GM23338 (cell line): Measurements from ENCODE around the gene MYLK. TPM values are rescaled to one million over a fixed set of nuclear protein-coding genes. Genes with fewer than 3 reads are reported as not detected.

ENCODE experiments used
- ATAC-seq: fragments of 200-7000 bp; cut with Tn5 transposase; 3 replicates; pipeline ENCODE4 v1.9.1; 2020
- DNase-seq: peaks from one replicate; pipeline ENCODE4 v3.0.0-alpha.2; 2015; ENCODE audit warnings: low spot score
- H2AFZ ChIP-seq: fragments of 200-600 bp; sonication (generic); 2 replicates; pipeline ENCODE4 v1.8.0; 2016; ENCODE audit warnings: antibody characterized with exemption, mild to moderate bottlenecking, moderate library complexity
- H3F3A ChIP-seq: fragments of 200-600 bp; sonication (generic); replicated peaks from 2 replicates; pipeline ENCODE4 v1.8.0; 2017; ENCODE audit warnings: antibody characterized with exemption, mixed run types, low read depth
- H3K27ac ChIP-seq: fragments of 200-600 bp; sonication (generic); 2 replicates; pipeline ENCODE4 v1.6.1; 2016; ENCODE audit warnings: low read depth
- H3K27me3 ChIP-seq: fragments of 200-600 bp; sonication (generic); 2 replicates; pipeline ENCODE4 v1.8.0; 2016; ENCODE audit warnings: mild to moderate bottlenecking, mixed run types, moderate library complexity; ENCODE audit not compliant: insufficient read depth
- H3K36me3 ChIP-seq: fragments of 200-600 bp; sonication (generic); 2 replicates; pipeline ENCODE4 v1.8.0; 2016; ENCODE audit warnings: mild to moderate bottlenecking; ENCODE audit not compliant: insufficient read depth
- H3K4me1 ChIP-seq: fragments of 200-600 bp; sonication (generic); 2 replicates; pipeline ENCODE4 v1.8.0; 2016; ENCODE audit warnings: mild to moderate bottlenecking, moderate library complexity; ENCODE audit not compliant: insufficient read depth
- H3K4me2 ChIP-seq: fragments of 200-600 bp; sonication (generic); 2 replicates; pipeline ENCODE4 v1.7.1; 2017; ENCODE audit warnings: mixed run types
- H3K4me3 ChIP-seq: fragments of 200-600 bp; sonication (generic); 2 replicates; pipeline ENCODE4 v1.6.1; 2016; ENCODE audit warnings: mixed run types
- H3K79me2 ChIP-seq: fragments of 200-600 bp; sonication (generic); replicated peaks from 2 replicates; pipeline ENCODE4 v1.8.0; 2017; ENCODE audit warnings: mild to moderate bottlenecking; ENCODE audit not compliant: insufficient read depth
- H3K9me2 ChIP-seq: fragments of 200-600 bp; sonication (generic); 2 replicates; pipeline ENCODE4 v1.8.0; 2017; ENCODE audit not compliant: insufficient read depth
- H4K20me1 ChIP-seq: fragments of 200-600 bp; sonication (generic); replicated peaks from 2 replicates; pipeline ENCODE4 v1.8.0; 2017; ENCODE audit warnings: mild to moderate bottlenecking; ENCODE audit not compliant: insufficient read depth
- H3K27ac Mint-ChIP-seq: 2 replicates; pipeline ENCODE4 v1.8.0; 2020; ENCODE audit warnings: inconsistent platforms, mild to moderate bottlenecking, moderate library complexity, mixed read lengths
- H3K27me3 Mint-ChIP-seq: 3 replicates; pipeline ENCODE4 v1.8.0; 2022; ENCODE audit warnings: low read depth, mild to moderate bottlenecking, moderate library complexity, mixed read lengths, inconsistent platforms; ENCODE audit not compliant: insufficient read depth, poor library complexity
- H3K36me3 Mint-ChIP-seq: 3 replicates; pipeline ENCODE4 v1.8.0; 2021; ENCODE audit warnings: low read depth, mild to moderate bottlenecking, inconsistent platforms, moderate library complexity, mixed read lengths
- H3K4me1 Mint-ChIP-seq: 3 replicates; pipeline ENCODE4 v1.8.0; 2020; ENCODE audit warnings: mild to moderate bottlenecking, inconsistent platforms, mixed read lengths
- H3K4me3 Mint-ChIP-seq: 3 replicates; pipeline ENCODE4 v1.8.0; 2021; ENCODE audit warnings: moderate library complexity, mild to moderate bottlenecking, inconsistent platforms, mixed read lengths
- H3K9me3 Mint-ChIP-seq: 3 replicates; pipeline ENCODE4 v1.8.0; 2020; ENCODE audit warnings: moderate library complexity, mild to moderate bottlenecking, inconsistent platforms, mixed read lengths
- CTCF ChIP-seq, 2 experiments: fragments of 200-600 bp in 1 of 2; sonication (generic) in 1 of 2; conservative IDR thresholded peaks; 2 replicates each; pipeline versions ENCODE4 v1.5.1 to v1.6.1; 2016 to 2017; ENCODE audit warnings: antibody characterized with exemption in 2 of 2, low read depth in 2 of 2, mild to moderate bottlenecking in 2 of 2, moderate library complexity in 1 of 2
- ETS1 ChIP-seq: IDR thresholded peaks from 2 replicates; pipeline ENCODE4 v1.6.1; 2016; ENCODE audit warnings: antibody characterized with exemption
- EZH2 ChIP-seq: fragments of 200-600 bp; sonication (generic); IDR thresholded peaks from one replicate; pipeline ENCODE4 v1.8.0; 2017; ENCODE audit warnings: antibody characterized with exemption, mild to moderate bottlenecking, low read depth; ENCODE audit not compliant: unreplicated experiment
- JUNB ChIP-seq: IDR thresholded peaks from one replicate; pipeline ENCODE4 v1.6.1; 2016; ENCODE audit warnings: antibody characterized with exemption; ENCODE audit not compliant: unreplicated experiment
- NANOG ChIP-seq: IDR thresholded peaks from 2 replicates; pipeline ENCODE4 v1.6.1; 2016; ENCODE audit warnings: antibody characterized with exemption, borderline replicate concordance
- REST ChIP-seq: IDR thresholded peaks from one replicate; pipeline ENCODE4 v1.6.1; 2018; ENCODE audit warnings: antibody characterized with exemption; ENCODE audit not compliant: unreplicated experiment
- STAT1 ChIP-seq: IDR thresholded peaks from one replicate; pipeline ENCODE4 v1.6.1; 2016; ENCODE audit warnings: antibody characterized with exemption; ENCODE audit not compliant: unreplicated experiment
- ZNF114 ChIP-seq: fragments of 250-450 bp; sonication (Bioruptor Pico); IDR thresholded peaks from 2 replicates; pipeline ENCODE4 v1.5.0; 2020; ENCODE audit warnings: mild to moderate bottlenecking, moderate library complexity
- ZNF462 ChIP-seq: fragments of 250-450 bp; sonication (Bioruptor Pico); IDR thresholded peaks from 2 replicates; pipeline ENCODE4 v1.5.0; 2020; ENCODE audit warnings: mild to moderate bottlenecking, moderate library complexity
- polyA plus RNA-seq: library from polyadenylated mRNA; unstranded; fragments of >200 nt; fragmentation: Nextera tagmentation; extraction: Ambion mirVana; gene quantifications from 2 replicates; pipeline ENCODE4 v1.2.1, GENCODE V29; 2016
- total RNA-seq: library from RNA; depleted of rRNA; stranded (reverse); fragments of >200 nt; shearing (Covaris generic); gene quantifications from 2 replicates; pipeline ENCODE4 v1.2.3, GENCODE V29; 2014

MYLK gene
- total and polyA plus RNA-seq, 2 experiments from 2014 or later, result 11.5 to 17.9 TPM

- no peak for TF ChIP-seq ZNF462
- no peak for TF ChIP-seq ZNF114 (CRISPR knock-in tag)
- no peak for TF ChIP-seq CTCF (conservative IDR thresholded peaks at IDR 0.05; ENCODE audit: low read depth in 2 of 2)
- no peak for TF ChIP-seq NANOG
- no peak for TF ChIP-seq EZH2
- no peak for TF ChIP-seq JUNB
Measured at GRCh38 chr3:123716411-123716810, 167.7 kb downstream of the MYLK start (continued).

GRCh38 chr3:123713211-123713610 is 170.9 kb downstream of the MYLK start:
- Histone ChIP-seq H3K27ac (no peak overlapping the region), H3K27me3 (no peaks in the 10 kb centered on the region), H2AFZ (no peak overlapping the region), H3K79me2 (no peaks in the 10 kb centered on the region), H3K9me2 (no peaks in the 10 kb centered on the region), H4K20me1 (no peaks in the 10 kb centered on the region), H3F3A (no peaks in the 10 kb centered on the region), H3K4me1 (no peaks in the 10 kb centered on the region), H3K36me3 (no peaks in the 10 kb centered on the region), H3K4me2 (no peak overlapping the region), H3K4me3 (no peak overlapping the region)
- Mint-ChIP-seq H3K36me3 (no peaks in the 10 kb centered on the region), H3K4me1 (peaks cover 17% of the 10 kb centered on the region; the same call in 2 of the 3 replicates), H3K4me3 (no peak overlapping the region), H3K27ac (no peak overlapping the region), H3K27me3 (no peaks in the 10 kb centered on the region), H3K9me3 (no peaks in the 10 kb centered on the region)
- ATAC-seq (no peak), DNase-seq (no peak)
- TF ChIP-seq JUNB (no peak), REST (no peak), ETS1 (no peak), STAT1 (no peak)
